ENCODE measurements around the gene TDRD15.

DNA sequence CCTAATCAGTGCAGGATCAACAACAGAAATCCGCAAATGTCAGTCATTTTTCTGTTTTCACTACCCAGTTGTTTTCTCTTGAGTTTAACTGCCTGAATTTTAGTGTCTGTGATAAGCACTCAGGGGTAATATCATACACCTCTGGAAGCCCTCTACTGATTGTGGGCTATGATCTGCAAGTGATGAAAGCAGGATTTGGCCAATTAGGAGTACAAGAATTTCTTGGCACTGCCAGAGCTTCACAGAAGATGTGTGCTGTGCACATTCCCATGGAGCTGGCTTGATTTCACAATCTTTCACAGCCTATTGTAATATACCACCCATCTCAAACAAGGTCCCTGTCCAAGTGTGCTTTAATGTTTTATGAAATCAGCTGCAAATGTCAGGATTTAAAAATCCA, 27.3 kb upstream of the TDRD15 start:
- TF ChIP-seq, protein P1, sequence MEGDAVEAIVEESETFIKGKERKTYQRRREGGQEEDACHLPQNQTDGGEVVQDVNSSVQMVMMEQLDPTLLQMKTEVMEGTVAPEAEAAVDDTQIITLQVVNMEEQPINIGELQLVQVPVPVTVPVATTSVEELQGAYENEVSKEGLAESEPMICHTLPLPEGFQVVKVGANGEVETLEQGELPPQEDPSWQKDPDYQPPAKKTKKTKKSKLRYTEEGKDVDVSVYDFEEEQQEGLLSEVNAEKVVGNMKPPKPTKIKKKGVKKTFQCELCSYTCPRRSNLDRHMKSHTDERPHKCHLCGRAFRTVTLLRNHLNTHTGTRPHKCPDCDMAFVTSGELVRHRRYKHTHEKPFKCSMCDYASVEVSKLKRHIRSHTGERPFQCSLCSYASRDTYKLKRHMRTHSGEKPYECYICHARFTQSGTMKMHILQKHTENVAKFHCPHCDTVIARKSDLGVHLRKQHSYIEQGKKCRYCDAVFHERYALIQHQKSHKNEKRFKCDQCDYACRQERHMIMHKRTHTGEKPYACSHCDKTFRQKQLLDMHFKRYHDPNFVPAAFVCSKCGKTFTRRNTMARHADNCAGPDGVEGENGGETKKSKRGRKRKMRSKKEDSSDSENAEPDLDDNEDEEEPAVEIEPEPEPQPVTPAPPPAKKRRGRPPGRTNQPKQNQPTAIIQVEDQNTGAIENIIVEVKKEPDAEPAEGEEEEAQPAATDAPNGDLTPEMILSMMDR (IDR thresholded peaks at IDR 0.05; ENCODE audit: poor library complexity): no peak
- TF ChIP-seq EZH2 (IDR thresholded peaks at IDR 0.05; ENCODE audit: borderline replicate concordance): no peak
- TF ChIP-seq EZH2phosphoT487 (IDR thresholded peaks at IDR 0.05; ENCODE audit: low read depth, severe bottlenecking, unreplicated experiment): no peak
